GM23338 (cell line): ENCODE measurements around the gene USP21. TPM values are rescaled to one million over a fixed set of nuclear protein-coding genes. Genes with fewer than 3 reads are reported as not detected.

Experiments
- ATAC-seq: fragments of 200-7000 bp; cut with Tn5 transposase; 3 replicates; pipeline ENCODE4 v1.9.1; 2020
- DNase-seq: peaks from one replicate; pipeline ENCODE4 v3.0.0-alpha.2; 2015; ENCODE audit warnings: low spot score
- H2AFZ ChIP-seq: fragments of 200-600 bp; sonication (generic); 2 replicates; pipeline ENCODE4 v1.8.0; 2016; ENCODE audit warnings: antibody characterized with exemption, mild to moderate bottlenecking, moderate library complexity
- H3F3A ChIP-seq: fragments of 200-600 bp; sonication (generic); replicated peaks from 2 replicates; pipeline ENCODE4 v1.8.0; 2017; ENCODE audit warnings: antibody characterized with exemption, mixed run types, low read depth
- H3K27ac ChIP-seq: fragments of 200-600 bp; sonication (generic); 2 replicates; pipeline ENCODE4 v1.6.1; 2016; ENCODE audit warnings: low read depth
- H3K27me3 ChIP-seq: fragments of 200-600 bp; sonication (generic); 2 replicates; pipeline ENCODE4 v1.8.0; 2016; ENCODE audit warnings: mild to moderate bottlenecking, mixed run types, moderate library complexity; ENCODE audit not compliant: insufficient read depth
- H3K36me3 ChIP-seq: fragments of 200-600 bp; sonication (generic); 2 replicates; pipeline ENCODE4 v1.8.0; 2016; ENCODE audit warnings: mild to moderate bottlenecking; ENCODE audit not compliant: insufficient read depth
- H3K4me1 ChIP-seq: fragments of 200-600 bp; sonication (generic); 2 replicates; pipeline ENCODE4 v1.8.0; 2016; ENCODE audit warnings: mild to moderate bottlenecking, moderate library complexity; ENCODE audit not compliant: insufficient read depth
- H3K4me2 ChIP-seq: fragments of 200-600 bp; sonication (generic); 2 replicates; pipeline ENCODE4 v1.7.1; 2017; ENCODE audit warnings: mixed run types
- H3K4me3 ChIP-seq: fragments of 200-600 bp; sonication (generic); 2 replicates; pipeline ENCODE4 v1.6.1; 2016; ENCODE audit warnings: mixed run types
- H3K79me2 ChIP-seq: fragments of 200-600 bp; sonication (generic); replicated peaks from 2 replicates; pipeline ENCODE4 v1.8.0; 2017; ENCODE audit warnings: mild to moderate bottlenecking; ENCODE audit not compliant: insufficient read depth
- H3K9me2 ChIP-seq: fragments of 200-600 bp; sonication (generic); 2 replicates; pipeline ENCODE4 v1.8.0; 2017; ENCODE audit not compliant: insufficient read depth
- H4K20me1 ChIP-seq: fragments of 200-600 bp; sonication (generic); replicated peaks from 2 replicates; pipeline ENCODE4 v1.8.0; 2017; ENCODE audit warnings: mild to moderate bottlenecking; ENCODE audit not compliant: insufficient read depth
- H3K27ac Mint-ChIP-seq: 2 replicates; pipeline ENCODE4 v1.8.0; 2020; ENCODE audit warnings: inconsistent platforms, mild to moderate bottlenecking, moderate library complexity, mixed read lengths
- H3K27me3 Mint-ChIP-seq: 3 replicates; pipeline ENCODE4 v1.8.0; 2022; ENCODE audit warnings: low read depth, mild to moderate bottlenecking, moderate library complexity, mixed read lengths, inconsistent platforms; ENCODE audit not compliant: insufficient read depth, poor library complexity
- H3K36me3 Mint-ChIP-seq: 3 replicates; pipeline ENCODE4 v1.8.0; 2021; ENCODE audit warnings: low read depth, mild to moderate bottlenecking, inconsistent platforms, moderate library complexity, mixed read lengths
- H3K4me1 Mint-ChIP-seq: 3 replicates; pipeline ENCODE4 v1.8.0; 2020; ENCODE audit warnings: mild to moderate bottlenecking, inconsistent platforms, mixed read lengths
- H3K4me3 Mint-ChIP-seq: 3 replicates; pipeline ENCODE4 v1.8.0; 2021; ENCODE audit warnings: moderate library complexity, mild to moderate bottlenecking, inconsistent platforms, mixed read lengths
- H3K9me3 Mint-ChIP-seq: 3 replicates; pipeline ENCODE4 v1.8.0; 2020; ENCODE audit warnings: moderate library complexity, mild to moderate bottlenecking, inconsistent platforms, mixed read lengths
- EZH2 ChIP-seq: fragments of 200-600 bp; sonication (generic); IDR thresholded peaks from one replicate; pipeline ENCODE4 v1.8.0; 2017; ENCODE audit warnings: antibody characterized with exemption, mild to moderate bottlenecking, low read depth; ENCODE audit not compliant: unreplicated experiment
- STAT1 ChIP-seq: IDR thresholded peaks from one replicate; pipeline ENCODE4 v1.6.1; 2016; ENCODE audit warnings: antibody characterized with exemption; ENCODE audit not compliant: unreplicated experiment
- ZNF114 ChIP-seq: fragments of 250-450 bp; sonication (Bioruptor Pico); IDR thresholded peaks from 2 replicates; pipeline ENCODE4 v1.5.0; 2020; ENCODE audit warnings: mild to moderate bottlenecking, moderate library complexity
- ZNF331 ChIP-seq: fragments of 250-450 bp; sonication (Bioruptor Pico); IDR thresholded peaks from 2 replicates; pipeline ENCODE4 v1.5.0; 2020; ENCODE audit warnings: low read depth, mild to moderate bottlenecking, moderate library complexity
- polyA plus RNA-seq: library from polyadenylated mRNA; unstranded; fragments of >200 nt; fragmentation: Nextera tagmentation; extraction: Ambion mirVana; gene quantifications from 2 replicates; pipeline ENCODE4 v1.2.1, GENCODE V29; 2016
- total RNA-seq: library from RNA; depleted of rRNA; stranded (reverse); fragments of >200 nt; shearing (Covaris generic); gene quantifications from 2 replicates; pipeline ENCODE4 v1.2.3, GENCODE V29; 2014
- TF ChIP-seq, protein P1 (sequence below): IDR thresholded peaks from 2 replicates; pipeline ENCODE4 v1.6.1; 2016; ENCODE audit warnings: antibody characterized with exemption
- TF ChIP-seq, protein P2 (sequence below): fragments of 250-450 bp; sonication (Bioruptor Pico); IDR thresholded peaks from 2 replicates; pipeline ENCODE4 v1.5.0; 2020; ENCODE audit warnings: mild to moderate bottlenecking, moderate library complexity

USP21 gene
- total and polyA plus RNA-seq, 2 experiments from 2014 or later, result 17.9 to 25.6 TPM

DNA sequence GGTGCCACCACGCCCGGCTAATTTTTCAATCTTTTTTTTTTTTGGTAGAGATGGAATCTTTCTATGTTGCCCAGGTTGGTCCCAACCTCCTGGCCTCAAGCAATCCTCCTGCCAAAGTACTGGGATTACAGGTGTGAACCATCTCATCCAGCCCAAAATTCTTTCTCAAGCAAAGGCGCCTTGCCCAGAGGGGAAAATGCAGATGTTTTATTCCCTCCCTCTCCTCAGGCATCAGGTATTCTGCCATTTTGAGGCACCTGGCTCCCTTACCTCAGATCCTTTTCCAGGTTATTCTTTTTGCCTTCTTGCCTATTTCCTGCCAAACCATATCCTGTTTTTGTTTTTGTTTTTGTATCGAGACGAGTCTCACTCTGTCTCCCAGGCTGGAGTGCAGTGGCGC is 29.1 kb downstream of the USP21 start:
- H3K4me3 ChIP-seq, result no peak overlapping the region
- Mint-ChIP-seq H3K9me3 (no peaks in the 10 kb centered on the region), H3K4me1 (peaks cover 14% of the 10 kb centered on the region), H3K36me3 (peaks cover 8% of the 10 kb centered on the region; the same call in 2 of the 3 replicates), H3K27ac (no peak overlapping the region), H3K27me3 (peaks cover 8% of the 10 kb centered on the region), H3K4me3 (no peak overlapping the region)
- TF ChIP-seq EZH2 (no peak), STAT1 (no peak), ZNF331 (CRISPR knock-in tag) (no peak), ZNF114 (CRISPR knock-in tag) (no peak)
- TF ChIP-seq, protein P1, sequence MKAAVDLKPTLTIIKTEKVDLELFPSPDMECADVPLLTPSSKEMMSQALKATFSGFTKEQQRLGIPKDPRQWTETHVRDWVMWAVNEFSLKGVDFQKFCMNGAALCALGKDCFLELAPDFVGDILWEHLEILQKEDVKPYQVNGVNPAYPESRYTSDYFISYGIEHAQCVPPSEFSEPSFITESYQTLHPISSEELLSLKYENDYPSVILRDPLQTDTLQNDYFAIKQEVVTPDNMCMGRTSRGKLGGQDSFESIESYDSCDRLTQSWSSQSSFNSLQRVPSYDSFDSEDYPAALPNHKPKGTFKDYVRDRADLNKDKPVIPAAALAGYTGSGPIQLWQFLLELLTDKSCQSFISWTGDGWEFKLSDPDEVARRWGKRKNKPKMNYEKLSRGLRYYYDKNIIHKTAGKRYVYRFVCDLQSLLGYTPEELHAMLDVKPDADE, result no peak
- TF ChIP-seq, protein P2, sequence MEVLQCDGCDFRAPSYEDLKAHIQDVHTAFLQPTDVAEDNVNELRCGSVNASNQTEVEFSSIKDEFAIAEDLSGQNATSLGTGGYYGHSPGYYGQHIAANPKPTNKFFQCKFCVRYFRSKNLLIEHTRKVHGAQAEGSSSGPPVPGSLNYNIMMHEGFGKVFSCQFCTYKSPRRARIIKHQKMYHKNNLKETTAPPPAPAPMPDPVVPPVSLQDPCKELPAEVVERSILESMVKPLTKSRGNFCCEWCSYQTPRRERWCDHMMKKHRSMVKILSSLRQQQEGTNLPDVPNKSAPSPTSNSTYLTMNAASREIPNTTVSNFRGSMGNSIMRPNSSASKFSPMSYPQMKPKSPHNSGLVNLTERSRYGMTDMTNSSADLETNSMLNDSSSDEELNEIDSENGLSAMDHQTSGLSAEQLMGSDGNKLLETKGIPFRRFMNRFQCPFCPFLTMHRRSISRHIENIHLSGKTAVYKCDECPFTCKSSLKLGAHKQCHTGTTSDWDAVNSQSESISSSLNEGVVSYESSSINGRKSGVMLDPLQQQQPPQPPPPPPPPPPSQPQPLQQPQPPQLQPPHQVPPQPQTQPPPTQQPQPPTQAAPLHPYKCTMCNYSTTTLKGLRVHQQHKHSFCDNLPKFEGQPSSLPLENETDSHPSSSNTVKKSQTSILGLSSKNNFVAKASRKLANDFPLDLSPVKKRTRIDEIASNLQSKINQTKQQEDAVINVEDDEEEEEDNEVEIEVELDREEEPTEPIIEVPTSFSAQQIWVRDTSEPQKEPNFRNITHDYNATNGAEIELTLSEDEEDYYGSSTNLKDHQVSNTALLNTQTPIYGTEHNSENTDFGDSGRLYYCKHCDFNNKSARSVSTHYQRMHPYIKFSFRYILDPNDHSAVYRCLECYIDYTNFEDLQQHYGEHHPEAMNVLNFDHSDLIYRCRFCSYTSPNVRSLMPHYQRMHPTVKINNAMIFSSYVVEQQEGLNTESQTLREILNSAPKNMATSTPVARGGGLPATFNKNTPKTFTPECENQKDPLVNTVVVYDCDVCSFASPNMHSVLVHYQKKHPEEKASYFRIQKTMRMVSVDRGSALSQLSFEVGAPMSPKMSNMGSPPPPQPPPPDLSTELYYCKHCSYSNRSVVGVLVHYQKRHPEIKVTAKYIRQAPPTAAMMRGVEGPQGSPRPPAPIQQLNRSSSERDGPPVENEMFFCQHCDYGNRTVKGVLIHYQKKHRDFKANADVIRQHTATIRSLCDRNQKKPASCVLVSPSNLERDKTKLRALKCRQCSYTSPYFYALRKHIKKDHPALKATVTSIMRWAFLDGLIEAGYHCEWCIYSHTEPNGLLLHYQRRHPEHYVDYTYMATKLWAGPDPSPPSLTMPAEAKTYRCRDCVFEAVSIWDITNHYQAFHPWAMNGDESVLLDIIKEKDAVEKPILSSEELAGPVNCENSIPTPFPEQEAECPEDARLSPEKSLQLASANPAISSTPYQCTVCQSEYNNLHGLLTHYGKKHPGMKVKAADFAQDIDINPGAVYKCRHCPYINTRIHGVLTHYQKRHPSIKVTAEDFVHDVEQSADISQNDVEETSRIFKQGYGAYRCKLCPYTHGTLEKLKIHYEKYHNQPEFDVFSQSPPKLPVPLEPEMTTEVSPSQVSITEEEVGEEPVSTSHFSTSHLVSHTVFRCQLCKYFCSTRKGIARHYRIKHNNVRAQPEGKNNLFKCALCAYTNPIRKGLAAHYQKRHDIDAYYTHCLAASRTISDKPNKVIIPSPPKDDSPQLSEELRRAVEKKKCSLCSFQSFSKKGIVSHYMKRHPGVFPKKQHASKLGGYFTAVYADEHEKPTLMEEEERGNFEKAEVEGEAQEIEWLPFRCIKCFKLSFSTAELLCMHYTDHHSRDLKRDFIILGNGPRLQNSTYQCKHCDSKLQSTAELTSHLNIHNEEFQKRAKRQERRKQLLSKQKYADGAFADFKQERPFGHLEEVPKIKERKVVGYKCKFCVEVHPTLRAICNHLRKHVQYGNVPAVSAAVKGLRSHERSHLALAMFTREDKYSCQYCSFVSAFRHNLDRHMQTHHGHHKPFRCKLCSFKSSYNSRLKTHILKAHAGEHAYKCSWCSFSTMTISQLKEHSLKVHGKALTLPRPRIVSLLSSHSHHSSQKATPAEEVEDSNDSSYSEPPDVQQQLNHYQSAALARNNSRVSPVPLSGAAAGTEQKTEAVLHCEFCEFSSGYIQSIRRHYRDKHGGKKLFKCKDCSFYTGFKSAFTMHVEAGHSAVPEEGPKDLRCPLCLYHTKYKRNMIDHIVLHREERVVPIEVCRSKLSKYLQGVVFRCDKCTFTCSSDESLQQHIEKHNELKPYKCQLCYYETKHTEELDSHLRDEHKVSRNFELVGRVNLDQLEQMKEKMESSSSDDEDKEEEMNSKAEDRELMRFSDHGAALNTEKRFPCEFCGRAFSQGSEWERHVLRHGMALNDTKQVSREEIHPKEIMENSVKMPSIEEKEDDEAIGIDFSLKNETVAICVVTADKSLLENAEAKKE, result no peak
- no peaks in the 10 kb centered on the region for H3K27me3 ChIP-seq
- no peak overlapping the region for H3K4me2 ChIP-seq
- 0 out of 2 replicates have a peak, but pooled peaks cover 3% of the 10 kb centered on the region for H3F3A ChIP-seq
- no peaks in the 10 kb centered on the region for H3K79me2 ChIP-seq
- ATAC-seq (no peak), DNase-seq (no peak)
- H3K27ac ChIP-seq, result no peak overlapping the region
- no peaks in the 10 kb centered on the region for H3K36me3 ChIP-seq
- H3K9me2 ChIP-seq, result no peaks in the 10 kb centered on the region
- H3K4me1 ChIP-seq, result peaks cover 2% of the 10 kb centered on the region; the same call in 1 of the 2 replicates
- H4K20me1 ChIP-seq, result no peaks in the 10 kb centered on the region
- no peak overlapping the region for H2AFZ ChIP-seq
